ENCODE measurements around the gene DUSP6.

DUSP6 gene, protein sequence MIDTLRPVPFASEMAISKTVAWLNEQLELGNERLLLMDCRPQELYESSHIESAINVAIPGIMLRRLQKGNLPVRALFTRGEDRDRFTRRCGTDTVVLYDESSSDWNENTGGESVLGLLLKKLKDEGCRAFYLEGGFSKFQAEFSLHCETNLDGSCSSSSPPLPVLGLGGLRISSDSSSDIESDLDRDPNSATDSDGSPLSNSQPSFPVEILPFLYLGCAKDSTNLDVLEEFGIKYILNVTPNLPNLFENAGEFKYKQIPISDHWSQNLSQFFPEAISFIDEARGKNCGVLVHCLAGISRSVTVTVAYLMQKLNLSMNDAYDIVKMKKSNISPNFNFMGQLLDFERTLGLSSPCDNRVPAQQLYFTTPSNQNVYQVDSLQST

DNA sequence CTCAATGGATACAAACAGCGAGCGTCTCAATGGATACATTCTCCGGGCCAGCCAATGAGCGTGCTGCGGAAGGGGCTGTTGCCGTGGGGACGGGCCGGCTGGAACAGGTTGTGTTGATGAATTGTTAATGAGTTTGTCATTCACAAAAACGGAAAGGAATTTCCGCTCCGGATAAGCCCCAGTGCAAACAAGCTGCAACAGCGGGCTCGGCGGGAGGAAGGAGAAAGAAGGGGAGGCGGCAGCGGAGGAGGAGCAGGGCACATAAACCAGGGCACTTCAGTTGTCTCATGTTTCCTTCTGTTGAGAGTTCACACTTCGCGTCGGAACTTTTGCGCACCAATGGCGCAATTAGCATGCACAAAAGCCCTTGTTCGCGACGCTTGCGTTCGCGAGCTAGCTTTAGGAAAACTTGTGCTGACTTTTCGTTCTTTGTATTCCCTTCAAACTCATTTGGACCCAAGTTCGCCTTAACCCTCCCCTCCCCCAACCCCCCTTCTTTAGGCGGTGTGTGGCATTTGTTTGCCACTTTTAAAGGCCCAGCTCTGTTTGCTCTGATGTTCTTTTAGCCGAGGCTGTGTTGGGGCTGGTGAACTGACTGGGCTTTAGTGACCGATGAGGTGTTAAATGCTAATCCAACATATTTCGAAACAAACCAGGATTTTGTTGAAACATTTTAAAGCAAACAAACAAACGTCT is at the start of gene DUSP6:
TSS of gene DUSP6 (minus strand) at position 10 of the 696 bp plus-strand sequence. CDS start 462 bp downstream, outside the sequence.
- DNase-seq (ENCODE audit: insufficient read length, low spot score) (peak; percentile 89), FAIRE-seq (peak; percentile 81)
- peak; percentile 45; the same call in 1 of the 2 replicates for TF ChIP-seq POLR2A (IDR thresholded peaks at IDR 0.05; ENCODE audit: low read depth, low read length)

DNA sequence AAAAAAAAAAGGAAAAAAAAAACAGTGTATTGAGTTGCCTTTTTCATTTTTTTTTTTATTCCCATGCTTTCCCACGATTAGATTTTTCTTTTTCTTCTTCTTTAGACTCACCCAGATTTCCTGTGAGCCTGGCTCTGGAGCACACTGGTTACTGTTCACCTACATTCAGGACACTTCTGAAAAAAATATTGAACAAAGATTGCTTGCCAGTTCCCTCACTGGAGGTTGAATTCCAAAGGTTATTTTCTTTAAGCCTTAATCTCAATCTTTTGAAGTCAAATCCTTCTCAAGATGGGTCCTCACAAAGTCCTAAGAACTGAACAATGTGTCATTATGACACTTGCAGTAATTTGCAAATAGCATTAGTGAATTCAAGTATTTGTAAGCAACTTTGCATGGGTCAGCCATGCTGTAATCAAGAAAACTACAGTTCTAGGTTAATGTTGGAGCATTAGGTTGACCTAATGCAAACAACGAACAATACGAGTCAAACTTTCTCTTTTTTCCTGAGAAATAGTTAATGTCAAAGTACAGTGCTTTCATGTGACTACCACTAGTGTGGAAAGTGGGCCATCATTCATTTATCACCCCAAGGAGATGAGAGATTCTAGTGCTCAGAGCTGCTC is 49.2 kb upstream of the DUSP6 start:
- TF ChIP-seq POLR2A (IDR thresholded peaks at IDR 0.05; ENCODE audit: low read depth, low read length) = no peak
- DNase-seq (ENCODE audit: insufficient read length, low spot score) (no peak), FAIRE-seq (no peak)

DNA sequence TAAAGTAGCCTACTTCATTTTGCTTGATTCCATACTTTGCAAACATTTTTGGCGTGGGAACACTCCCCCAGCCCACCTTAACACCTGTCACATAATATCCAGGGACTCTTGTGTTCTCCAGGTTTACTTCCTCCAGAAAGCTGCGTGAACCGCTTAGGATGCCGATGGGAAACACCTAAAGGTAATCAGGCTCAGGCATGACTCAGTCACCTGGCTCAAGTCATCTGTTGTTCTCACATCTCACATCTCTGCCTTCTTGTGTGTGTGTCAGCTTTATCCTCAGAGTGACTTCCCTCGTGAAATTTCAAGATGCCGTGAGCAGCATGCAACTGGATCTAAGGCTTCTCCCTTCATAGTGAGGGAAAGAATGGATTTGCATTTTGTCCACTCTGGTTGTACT is 48.1 kb upstream of the DUSP6 start:
- FAIRE-seq (no peak), DNase-seq (ENCODE audit: insufficient read length, low spot score) (no peak)
- no peak for TF ChIP-seq POLR2A (IDR thresholded peaks at IDR 0.05; ENCODE audit: low read depth, low read length)

DNA sequence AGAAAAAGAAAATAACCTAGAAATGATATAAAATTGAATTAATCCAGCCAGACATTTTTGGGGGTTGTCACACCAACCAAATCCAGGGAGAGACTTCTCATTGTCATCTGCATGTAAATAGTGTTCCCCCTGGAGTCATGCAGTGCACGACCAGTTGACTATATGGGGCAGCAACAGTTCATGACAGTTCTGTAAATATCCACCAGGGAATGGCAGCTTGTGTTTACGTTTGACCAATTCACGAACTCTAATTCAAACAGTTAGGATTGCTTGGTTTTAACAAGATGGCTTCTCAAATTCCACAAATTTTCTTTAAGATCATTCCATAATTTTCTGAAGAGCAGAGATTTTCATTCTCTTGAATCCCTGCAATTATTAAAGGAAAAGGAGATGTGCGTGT is 43.4 kb upstream of the DUSP6 start:
- TF ChIP-seq POLR2A (IDR thresholded peaks at IDR 0.05; ENCODE audit: low read depth, low read length) = no peak
- FAIRE-seq = no peak
- DNase-seq (ENCODE audit: insufficient read length, low spot score) = no peak

DNA sequence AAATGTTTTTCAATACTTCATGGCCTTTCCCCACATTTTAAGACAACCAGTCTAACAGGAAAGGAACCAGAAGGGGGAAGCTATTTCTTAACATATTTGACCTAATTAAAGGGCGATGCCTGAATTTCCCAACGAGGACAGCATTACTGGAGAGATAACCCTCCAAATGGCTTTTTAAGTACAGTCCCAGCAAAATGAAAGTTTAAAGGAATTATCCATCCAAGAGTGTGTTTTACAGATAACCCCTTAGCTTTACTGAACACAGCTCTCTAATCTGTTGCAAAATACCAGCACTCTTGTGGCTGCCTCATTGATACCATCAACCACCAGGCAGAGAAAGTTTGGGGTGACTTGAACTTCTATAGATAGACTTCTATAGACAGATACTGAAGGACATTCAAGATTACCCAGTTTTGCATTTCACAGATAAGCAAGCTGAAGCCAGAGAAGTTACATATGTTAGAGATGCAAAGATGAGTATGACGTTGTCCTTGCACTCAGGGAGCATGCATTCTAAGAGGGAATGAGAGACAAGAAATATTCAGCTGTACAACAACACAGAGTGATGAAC is 41.3 kb upstream of the DUSP6 start:
- DNase-seq (ENCODE audit: insufficient read length, low spot score) (no peak), FAIRE-seq (no peak)
- TF ChIP-seq POLR2A (IDR thresholded peaks at IDR 0.05; ENCODE audit: low read depth, low read length) = no peak

DNA sequence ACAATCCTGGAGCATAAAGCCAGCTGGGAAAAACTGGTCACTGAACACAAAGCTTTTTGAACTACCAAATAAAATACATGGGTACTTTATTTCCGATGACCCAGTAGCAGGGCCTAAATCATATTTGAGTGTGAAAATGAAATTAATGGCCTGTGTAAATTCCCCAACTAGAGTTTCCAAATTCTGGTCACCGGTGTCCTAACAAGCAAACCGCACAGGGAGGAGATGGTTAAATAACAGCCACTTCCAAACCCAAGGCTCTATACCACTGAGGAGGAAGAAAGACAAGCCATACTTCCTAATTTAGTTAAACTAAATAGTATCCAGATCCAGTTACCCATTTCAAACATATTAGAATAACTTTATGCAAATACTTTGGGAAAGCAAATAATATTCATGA is 40.1 kb upstream of the DUSP6 start:
- FAIRE-seq = no peak
- no peak for DNase-seq (ENCODE audit: insufficient read length, low spot score)
- no peak for TF ChIP-seq POLR2A (IDR thresholded peaks at IDR 0.05; ENCODE audit: low read depth, low read length)

DNA sequence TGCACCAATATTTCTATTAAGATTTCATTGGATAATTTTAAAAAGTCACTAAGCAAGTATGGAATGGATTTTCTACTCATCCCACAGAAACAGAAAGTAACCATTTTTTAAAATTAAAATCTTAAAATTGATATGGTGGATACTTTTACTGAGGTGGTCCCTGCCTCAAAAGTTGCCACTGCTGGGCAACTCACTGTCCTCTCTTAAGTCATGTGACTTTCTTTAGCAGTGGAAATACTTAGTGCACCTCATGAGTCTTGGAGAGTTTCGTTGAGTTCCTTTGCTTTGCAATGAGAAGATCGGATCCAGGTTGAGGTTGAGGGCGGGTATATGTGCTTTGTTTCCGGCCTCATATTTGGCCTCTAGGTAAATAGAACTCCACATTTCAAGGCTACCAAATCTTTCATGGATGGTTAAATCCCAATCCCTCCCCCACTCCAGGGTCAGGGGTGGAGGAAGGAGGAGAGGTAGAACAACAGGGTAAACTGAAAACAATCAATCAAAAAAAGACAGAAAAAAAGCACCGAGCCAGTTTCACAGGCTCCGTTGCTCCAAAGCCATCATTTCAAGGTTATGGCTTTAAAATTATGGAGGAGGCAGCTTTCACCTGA is 39.5 kb upstream of the DUSP6 start:
- FAIRE-seq (no peak), DNase-seq (ENCODE audit: insufficient read length, low spot score) (no peak)
- TF ChIP-seq POLR2A (IDR thresholded peaks at IDR 0.05; ENCODE audit: low read depth, low read length) = no peak

DNA sequence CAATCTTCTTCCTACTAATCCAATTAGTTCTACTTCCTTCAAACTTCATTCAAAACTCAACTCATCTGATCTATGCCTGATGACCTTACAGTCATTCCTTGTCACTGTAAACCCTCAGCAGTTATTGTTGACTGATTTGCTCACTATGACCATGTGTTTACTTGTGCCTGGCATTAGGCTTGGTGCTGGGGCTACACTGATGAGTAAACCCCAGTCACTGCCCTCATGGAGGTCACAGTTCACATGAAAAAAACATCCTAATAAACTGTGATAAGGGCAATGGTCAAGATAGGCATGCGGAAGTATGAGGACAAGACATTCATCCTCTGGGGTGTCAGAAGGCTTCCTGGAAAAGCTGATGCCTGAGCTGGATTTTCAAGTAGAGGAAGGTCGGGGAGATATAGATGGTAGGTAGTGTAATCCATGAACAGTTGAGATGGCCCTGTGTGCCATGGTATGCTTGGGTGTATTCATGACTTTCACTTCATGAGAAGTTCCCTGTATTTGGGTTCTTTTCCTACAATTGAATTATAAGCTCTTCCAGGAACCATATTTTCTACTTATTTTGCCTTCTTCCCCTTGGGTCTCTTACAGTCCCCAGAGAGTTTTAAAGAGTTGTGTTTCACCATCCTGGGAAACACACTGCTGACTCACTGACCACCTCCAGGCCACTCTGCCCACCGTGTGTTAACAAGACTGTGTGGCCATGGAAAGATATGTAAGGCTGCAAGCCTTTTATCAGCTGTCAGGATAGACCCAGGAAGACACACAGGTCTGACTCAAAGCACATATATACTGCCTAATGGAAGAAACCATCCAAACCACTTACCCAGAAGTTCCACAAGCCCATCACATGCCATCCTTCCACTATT is 38.7 kb upstream of the DUSP6 start:
- DNase-seq (ENCODE audit: insufficient read length, low spot score) = no peak
- FAIRE-seq = peak; percentile 69
- no peak for TF ChIP-seq POLR2A (IDR thresholded peaks at IDR 0.05; ENCODE audit: low read depth, low read length)

DNA sequence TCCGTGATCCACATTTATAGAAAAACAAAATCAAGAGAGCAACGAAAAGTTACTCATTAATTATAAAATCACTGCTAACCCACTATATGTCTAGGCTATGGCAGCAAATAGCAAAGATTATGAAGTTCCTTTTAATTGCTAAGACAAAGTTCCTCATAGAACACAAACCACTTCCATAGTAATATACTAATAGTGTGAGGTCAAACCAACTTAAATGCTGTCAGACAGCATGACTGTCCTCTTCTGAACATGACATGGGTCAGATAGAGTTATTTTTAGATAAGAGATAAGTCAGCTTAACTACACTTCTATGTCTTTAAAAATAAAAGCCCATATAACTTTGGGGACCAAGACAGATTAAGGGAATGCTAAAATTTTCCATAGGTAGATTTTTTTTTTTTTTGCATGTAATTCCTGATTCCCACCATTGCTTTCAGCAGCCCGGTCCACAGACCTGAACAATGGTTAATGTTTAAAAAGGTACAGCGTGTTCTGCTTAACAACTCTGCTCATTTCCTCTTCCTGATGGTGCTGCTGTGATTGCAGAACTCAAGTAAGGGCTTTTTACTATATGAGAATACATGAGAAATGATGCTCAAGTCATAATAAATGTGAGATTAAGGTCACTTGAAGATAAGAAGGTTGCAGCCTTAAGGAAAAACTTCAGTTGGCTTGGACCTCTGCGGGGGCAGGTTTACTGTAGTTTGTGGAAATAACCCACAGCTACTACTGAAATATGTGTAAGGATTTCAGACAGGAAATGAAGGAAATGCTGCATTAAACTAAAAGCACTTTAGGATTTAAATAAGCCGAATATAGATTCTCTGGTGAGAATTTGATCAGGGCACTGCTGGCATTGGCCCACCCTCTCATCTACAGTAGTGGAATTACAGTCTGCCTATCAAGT is 37.7 kb upstream of the DUSP6 start:
- FAIRE-seq (no peak), DNase-seq (ENCODE audit: insufficient read length, low spot score) (no peak)
- no peak for TF ChIP-seq POLR2A (IDR thresholded peaks at IDR 0.05; ENCODE audit: low read depth, low read length)

DNA sequence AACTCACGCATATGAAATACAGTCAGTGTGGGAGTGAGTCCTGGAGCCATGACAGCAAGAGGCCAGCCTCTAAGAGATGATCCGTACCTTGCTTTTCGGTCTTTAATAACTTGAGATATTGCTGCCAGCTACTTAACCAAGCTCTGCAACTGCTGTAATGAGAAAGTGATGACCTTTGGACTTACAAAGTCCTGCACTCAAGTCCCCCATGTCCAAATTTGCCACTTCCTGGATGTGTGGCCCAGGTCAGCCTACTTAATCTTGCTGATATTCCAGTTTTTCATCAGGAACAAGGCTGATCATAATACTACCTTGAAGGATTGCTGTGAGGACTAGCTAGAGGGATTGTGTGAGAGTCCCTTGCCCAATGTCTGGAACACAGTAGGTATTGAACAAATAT is 33.8 kb upstream of the DUSP6 start:
- DNase-seq (ENCODE audit: insufficient read length, low spot score) (no peak), FAIRE-seq (no peak)
- TF ChIP-seq POLR2A (IDR thresholded peaks at IDR 0.05; ENCODE audit: low read depth, low read length) = no peak

DNA sequence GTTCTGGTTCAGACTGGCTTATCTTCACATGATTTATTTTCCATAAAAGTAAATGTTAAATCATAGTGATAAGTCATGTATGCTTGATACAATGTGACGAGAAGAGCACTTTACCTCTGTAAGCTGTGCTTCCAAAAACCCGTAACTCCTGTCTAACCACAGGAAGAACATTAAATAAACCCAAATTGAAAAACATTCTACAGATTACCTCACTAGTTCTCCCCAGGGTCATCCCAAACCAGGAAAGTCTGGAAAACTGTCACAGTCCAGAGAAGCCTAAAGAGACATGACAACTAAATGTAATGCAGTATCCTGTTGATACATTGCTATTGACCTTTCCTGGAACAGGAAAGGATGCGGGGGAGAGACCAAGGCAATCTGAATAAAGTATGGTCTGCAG is 32.5 kb upstream of the DUSP6 start:
- no peak for DNase-seq (ENCODE audit: insufficient read length, low spot score)
- no peak for FAIRE-seq
- no peak for TF ChIP-seq POLR2A (IDR thresholded peaks at IDR 0.05; ENCODE audit: low read depth, low read length)
